ENCODE data around the gene SHTN1.

The SHTN1 gene, protein sequence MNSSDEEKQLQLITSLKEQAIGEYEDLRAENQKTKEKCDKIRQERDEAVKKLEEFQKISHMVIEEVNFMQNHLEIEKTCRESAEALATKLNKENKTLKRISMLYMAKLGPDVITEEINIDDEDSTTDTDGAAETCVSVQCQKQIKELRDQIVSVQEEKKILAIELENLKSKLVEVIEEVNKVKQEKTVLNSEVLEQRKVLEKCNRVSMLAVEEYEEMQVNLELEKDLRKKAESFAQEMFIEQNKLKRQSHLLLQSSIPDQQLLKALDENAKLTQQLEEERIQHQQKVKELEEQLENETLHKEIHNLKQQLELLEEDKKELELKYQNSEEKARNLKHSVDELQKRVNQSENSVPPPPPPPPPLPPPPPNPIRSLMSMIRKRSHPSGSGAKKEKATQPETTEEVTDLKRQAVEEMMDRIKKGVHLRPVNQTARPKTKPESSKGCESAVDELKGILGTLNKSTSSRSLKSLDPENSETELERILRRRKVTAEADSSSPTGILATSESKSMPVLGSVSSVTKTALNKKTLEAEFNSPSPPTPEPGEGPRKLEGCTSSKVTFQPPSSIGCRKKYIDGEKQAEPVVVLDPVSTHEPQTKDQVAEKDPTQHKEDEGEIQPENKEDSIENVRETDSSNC

DNA sequence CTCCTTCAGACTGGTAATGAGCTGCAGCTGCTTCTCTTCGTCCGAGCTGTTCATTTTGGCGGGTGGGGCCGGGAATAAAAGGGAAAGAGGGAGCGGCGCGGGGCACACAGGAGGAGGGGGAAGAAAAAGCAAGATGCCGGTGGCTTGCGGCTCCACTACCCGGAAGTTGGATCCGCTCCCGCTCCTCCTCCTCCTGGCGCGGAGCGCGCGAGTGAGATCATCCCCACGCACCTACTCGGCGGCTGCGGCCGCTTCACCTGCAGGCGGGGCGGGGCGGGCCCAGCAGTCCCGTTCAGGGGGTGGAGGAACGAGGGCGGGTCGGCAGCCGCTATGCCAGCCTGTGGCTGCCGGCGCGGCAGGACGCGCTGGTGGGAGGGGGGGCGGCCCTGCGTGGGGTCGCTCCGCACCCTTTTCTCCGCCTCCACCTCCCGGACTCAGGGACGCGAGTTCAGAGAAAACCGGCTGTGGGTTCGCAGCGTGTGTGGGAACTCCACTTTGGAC lies at the start of gene SHTN1:
SHTN1 (minus strand) TSS at position 162 of the 501 bp plus-strand sequence; CDS start at position 54, 108 bp downstream.
- no peak for DNase-seq

DNA sequence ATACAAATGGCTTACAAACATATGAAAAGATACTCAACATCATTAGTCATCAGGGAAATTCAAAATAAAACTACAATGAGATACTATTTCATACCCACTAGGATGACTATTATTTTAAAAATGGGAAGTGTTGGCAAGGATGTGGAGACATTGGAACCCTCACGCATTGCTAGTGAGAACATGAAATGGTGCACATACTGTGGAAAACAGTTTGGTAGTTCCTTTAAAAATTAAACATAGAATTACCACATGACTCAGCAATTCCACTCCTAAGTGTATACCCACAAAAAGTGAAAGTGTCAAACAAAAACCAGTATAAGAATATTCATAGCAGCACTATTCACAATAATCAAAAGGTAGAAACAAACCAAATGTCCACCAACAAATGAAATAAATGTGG lies 48.5 kb upstream of the SHTN1 start:
- no peak for DNase-seq

DNA sequence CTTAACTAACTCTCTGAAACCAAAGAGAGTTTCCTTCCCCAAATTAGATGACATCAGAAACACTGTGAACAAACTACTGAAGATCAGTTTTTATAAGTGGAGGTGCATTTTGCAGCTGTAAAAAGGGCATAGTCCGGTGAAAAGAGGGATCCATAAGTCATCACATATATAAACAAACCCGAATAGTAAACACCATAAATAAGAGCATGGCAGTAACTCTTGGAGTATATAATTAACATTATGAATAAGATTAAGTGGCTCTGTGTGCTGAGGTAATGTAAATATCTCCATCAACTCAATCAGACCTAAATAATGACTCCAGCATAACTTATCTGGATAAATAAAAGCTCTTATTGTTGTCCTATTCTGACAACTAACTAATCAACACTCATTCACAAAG lies 43.0 kb upstream of the SHTN1 start:
- no peak for DNase-seq

DNA sequence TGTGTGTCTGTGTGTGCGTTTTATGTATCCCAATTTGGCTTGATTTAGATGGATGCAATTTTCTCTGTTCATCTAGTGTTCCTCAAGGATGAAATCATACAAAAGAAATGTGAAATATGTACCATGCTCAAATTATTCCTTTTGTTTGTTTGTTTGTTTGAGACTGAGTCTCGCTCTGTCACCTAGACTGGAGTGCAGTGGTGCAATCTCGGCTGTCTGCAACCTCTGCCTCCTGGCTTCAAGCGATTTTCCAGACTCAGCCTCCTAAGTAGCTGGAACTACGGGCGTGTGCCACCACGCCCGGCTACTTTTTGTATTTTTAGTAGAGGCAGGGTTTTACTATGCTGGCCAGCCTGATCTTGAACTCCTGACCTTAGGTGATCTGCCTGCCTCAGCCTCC lies 11.3 kb upstream of the SHTN1 start:
- no peak for DNase-seq

DNA sequence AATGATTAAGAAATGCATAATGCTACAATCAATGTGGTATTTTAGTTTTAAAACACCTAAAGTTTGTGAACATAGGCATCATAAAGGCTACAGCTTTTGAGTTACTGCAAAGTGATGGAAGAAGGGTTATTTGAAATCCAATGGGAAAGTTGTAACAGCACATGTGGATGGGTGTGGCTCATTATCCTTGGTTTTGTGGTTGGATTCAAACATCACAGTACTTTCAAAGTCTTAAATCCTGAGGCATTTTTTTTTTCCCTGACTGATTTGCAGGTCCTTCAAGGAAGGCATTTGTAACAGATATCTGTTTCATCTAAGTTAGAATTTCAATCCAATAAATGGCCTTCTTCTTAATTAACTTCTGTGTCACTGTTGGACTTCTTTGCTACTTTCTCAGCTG lies 9.8 kb upstream of the SHTN1 start:
- DNase-seq: no peak

DNA sequence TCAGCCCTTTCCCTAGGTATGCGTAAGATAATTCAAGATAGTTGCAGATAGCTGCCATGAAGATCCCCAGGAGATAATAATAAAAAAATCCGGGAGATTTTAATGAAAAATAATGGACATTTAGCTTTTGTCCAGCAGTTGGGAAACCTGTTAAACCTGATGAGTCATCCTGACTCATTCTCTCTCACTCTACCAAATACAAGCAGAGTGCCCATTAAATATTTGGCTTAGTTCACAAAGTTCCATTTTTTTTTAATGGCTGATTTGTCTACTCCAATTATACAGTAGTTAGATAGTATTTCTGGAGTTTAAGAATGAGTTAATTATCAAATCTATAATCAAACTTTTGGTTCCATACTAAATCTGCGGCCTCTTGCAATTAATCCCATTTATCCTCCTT lies 2.1 kb upstream of the SHTN1 start:
- no peak for DNase-seq

DNA sequence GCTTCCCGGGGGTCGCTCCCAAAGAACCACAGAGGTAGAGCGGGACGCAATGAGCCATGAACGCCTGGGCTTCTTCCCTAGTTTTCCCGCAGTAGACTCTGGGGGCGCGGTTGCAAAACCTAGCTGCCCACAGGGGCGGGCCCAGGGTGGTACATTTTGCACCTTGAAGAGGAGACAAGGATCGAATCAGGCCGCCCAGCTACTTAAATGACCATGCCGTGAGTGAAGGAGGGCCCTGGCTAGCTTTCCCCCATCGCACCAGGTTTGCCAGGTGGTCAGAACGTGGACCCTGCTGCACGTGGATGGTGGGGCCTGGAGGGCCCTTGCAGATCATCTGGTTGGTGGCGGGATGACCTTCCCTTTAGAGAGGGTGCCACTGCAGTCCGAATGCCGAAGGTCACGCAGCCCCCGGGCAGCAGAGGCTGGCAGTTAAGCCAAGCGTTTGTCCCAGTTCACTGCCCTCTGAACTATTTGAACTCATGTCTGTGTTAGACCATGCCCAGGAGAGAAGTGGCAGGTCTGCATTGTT lies 604 bp upstream of the SHTN1 start:
- DNase-seq: no peak

DNA sequence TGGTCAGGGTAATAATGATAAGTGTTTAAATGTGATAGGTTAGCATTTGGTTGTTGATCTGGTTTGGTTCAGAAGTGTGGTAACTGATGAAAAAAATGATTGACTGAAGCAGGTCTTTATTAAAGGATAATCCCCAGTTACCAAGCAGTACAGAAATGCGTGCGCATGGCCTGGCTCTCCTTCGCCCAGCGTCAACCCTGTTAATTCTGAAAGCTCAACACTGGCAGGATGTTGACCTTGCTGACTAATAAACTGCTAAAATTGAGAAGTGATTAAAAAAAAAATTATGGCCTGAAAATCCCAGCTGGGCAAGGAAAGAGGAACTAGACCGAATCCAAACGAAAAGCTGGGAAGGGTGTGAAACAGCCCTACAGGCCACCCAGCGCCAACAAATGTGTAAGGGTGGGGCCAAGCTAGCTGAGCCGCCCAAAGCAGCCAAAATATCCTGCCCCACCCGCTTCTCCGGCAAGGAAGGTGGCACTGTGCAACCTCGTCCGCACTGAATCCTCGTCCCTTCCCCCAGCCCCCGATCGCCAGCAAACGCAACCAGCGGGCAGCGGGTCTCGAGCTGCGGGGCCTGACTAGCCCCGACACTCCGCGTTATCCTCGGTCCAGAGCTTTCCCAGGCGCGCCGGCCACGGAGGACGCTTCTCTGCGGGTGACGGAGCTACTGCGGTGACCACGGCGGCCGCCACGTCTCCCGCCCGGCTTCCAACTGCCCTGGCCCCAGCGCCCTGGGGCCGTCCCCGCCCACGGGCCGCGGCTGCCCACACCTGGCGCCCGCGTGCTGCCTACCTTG lies 561 bp downstream of the SHTN1 start:
- DNase-seq: no peak

DNA sequence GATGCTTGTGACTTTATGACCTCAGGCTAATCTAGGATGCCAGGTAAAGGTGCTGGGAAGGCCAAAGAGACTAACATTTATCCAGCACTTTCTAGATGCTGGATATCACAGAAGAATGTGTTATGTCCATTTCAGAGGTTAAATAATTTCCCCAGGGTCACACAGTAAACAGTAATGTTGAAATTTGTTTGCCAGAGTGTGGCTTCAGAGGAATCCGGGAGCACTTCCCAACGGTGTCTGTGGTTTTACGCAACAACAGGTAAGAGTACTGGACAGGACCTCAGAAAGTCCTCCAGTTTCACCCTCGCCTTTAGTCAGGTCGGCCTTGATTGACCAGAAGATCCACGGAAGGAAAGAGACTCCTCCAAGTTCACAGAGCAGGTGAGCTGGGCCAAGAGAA lies 1.7 kb downstream of the SHTN1 start:
- no peak for DNase-seq

DNA sequence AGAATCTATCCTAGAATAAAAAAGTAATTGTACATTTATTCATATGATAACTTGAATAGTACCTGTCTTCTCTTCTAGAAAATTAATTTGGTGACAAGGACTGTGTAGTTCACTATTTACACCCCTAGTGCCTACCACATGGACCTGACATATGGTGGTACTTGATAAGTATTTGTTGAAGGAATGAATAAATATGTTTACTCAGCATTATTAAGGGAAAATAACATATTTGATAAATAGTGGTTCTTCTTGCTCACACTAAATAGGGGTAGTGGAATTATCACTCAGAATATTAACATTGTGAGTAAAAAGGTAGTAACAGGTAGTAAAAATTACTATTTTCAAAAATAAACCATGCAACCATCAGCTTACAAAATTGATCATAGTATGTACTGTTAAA lies 2.8 kb downstream of the SHTN1 start:
- DNase-seq: no peak

DNA sequence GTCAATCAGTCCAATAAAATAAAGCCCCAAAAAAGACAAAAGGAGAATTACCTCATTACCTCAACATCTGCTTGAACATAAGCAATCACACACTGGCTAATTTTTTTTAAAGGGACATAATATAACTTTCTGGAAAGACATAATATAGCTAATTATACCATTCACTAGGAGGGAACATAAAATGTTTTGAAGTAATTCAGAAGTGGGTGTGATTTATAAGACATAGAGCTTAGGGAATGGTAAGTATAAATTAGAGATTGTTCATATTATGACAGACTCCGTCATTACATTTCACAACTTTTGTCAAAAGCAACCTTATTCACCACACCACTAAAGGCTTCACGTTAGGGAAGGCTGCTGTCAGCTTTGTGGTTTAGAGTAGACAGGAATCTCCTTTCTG lies 3.8 kb downstream of the SHTN1 start:
- no peak for DNase-seq

DNA sequence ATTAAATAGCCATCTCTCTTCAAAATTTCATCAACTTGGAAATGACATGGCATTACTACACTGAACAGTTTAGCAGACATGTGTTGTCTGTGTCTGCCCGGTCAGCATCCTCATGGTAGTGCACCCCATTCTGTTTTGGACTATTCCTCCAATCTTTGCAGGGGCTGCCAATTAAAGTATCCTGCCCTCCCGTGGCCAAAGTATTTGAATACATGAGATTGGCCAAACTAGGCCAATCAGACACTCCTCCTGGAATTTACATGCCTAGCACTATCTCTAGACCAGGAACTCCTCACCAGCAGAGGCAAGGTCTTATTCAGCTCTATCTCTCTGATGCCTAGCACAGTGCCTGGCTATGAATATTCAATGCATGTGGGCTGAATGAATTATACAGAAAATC lies 4.4 kb downstream of the SHTN1 start:
- no peak for DNase-seq

DNA sequence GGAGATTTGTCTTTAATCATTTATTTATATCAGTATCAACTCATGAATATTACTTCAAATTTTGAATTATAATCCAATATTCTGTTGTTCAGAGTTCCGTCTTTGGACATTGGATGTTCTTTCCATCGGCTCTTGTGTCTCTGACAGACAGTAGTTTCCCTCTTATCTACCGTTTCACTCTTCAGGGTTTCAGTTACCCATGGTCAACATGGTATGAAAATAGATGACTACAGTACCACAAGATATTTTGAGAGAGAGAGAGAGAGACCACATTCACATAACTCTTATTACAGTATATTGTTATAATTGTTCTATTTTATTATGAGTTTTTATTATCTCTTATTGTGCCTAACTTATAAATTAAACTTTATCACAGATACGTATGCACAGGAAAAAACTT lies 6.8 kb downstream of the SHTN1 start:
- DNase-seq: no peak

DNA sequence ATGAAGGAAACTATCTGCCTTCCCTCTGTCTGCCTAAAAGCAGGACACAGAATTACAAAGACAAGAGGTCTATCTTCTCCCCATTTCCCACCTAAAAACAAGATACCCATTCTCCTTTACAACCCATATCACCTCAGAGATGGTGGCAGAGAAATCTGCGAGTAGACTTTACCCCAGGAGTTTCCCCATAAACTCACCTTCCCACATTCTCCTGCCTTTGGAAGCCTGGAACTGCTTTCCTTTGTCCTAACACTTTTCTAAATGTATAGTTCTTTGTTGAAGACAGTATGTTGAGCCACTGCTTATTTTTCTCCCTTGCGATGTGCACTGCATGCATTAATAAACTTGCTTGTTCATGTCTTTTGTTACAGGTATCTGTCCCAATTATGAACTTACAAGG lies 8.0 kb downstream of the SHTN1 start:
- no peak for DNase-seq

DNA sequence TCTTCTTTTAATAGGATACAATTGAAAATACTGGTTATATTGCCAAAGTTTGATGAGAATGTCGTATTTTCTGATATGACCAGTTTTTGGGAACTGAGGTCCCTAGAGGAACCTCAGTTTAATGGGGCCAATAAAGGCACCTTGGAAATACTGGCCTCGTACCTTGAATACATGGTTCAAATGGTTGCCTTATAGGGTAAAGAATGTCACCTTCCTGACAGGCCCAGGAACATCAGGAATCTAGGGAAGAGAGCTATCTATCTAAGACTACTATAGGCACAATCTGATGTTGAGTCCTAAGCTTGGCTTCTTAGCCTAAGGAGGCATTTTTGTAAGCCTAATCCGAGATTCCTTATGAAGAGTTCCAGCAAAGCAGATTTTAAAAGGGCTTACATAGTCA lies 9.3 kb downstream of the SHTN1 start:
- DNase-seq: no peak

DNA sequence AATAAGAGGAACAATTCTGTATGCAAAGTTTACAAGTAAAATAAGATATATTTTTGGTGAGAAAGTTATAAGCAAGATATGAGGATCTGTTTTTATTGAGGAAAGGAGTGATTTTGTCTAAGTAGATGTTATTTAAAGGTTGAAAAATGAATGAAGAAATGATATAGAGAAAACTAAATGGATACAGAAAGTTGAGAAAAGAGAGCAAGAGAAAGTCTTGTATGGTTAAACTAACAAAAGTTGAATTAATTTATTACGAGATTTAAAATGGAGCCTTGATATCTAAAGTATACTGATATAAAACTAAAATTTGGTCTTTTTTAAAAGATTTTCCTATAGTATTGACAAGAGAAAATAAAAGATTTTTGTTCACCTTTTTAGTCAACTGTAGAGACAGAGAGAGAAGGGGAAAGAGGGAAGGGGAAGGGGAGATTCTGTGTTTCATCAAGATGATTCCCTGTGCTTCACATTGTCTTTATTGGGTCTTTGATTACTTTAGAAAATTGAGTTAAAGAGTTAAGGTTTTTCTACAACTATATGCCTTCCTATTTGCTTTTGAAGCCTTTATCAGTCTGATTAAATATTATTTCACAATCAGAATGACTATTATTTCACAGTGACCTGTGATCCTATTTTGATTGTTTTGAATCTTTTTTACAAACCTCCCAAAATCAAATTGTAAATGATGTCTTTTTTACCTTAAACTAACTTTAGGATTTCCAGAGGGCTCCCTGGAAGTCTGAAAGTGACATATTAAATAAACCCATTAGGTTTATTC lies 10.7 kb downstream of the SHTN1 start:
- no peak for DNase-seq

DNA sequence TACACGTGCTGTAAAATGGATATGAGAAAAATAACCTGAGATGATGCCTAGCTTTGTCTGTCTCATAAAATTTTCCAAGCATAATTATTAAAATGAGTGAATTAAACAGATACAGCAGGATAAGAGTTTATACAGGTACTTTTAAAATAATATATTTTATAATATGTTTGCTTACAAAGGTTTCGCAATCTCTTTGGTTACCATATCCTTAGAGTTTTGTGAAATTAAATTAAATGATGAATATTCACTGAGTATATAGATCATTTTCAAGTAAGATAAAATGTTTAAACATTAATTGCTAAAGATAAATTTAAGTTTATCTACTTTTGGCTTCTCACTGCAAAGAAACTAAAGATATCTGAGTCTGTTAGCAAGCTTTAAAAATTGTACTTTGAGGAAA lies 11.4 kb downstream of the SHTN1 start:
- DNase-seq: no peak

DNA sequence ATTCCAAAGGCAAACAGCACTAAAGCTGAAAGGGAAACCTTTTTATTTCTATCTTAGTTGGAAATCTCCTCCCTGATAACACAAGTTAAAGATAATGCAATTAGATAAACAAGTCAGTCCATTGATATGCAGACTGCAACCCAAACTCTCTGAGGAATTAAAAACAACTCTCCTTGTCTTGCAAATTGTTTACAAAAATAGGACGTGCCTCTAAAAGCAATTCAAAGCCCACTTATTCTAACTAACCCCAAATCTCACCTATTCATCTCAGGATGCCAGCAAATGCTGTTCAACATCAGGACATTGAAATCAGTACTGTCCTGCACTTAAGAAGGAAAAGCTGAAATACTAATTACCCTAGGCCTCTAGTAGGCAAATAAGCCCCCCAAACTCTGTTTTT lies 12.8 kb downstream of the SHTN1 start:
- DNase-seq: no peak

DNA sequence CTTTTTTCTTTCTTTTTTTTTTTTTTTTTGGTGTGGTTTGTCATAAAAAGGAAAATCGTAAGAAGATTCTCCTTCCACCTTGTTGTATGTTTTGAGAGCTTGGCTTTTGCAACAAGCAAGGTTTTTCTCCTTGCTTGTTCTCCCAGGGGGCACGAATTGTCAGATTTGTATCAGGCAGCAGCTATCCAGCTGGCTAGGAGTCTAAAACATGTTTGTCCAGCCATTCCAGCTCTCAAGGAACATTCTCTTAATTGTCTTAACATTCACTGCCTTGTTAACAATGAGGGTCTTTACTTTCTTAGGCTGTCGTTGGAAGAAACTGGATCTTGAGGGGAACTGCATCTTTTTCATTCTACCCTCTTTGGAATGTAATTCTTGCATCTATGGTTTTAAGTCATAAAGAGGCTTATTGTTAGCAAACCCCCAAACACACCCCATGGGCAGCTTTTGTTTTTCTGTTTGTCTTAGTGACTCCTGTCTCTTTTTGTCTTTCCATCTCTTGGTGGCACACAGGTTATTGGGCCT lies 14.6 kb downstream of the SHTN1 start:
- DNase-seq: no peak

DNA sequence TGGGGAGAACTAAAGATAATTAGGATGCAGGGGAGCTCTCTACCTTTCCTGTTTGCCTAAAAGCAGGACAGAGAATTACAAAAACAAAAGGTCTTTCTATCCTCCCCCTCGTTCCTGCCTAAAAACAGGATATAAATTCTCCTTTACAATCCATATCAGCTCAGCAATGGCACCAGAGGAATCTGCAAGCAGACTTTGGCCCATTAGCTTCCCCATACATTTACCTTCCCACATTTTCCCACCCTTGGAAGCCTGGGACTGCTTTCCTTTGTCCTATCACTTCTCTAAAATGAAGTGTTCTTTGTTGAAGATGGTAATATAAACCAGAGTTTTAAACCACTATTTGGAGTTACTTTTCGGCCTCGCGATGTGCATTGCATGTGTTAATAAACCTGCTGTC lies 15.5 kb downstream of the SHTN1 start:
- DNase-seq: no peak

DNA sequence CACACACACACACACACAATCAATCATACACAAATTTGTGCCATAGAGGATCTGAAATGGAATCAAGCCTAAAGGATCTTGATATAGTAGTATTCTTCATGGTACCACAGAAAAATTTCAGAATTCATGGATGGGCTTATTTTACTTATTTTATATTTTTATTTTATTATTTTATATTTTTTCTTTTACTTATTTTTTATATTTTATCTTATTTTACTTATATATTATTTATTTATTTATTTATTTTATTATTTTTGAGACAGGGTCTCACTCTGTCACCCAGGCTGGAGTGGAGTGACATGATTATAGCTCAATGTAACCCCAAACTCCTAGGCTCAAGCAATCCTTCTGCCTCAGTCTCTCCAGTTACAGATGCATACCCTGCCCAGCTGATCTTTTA lies 16.7 kb downstream of the SHTN1 start:
- DNase-seq: no peak

DNA sequence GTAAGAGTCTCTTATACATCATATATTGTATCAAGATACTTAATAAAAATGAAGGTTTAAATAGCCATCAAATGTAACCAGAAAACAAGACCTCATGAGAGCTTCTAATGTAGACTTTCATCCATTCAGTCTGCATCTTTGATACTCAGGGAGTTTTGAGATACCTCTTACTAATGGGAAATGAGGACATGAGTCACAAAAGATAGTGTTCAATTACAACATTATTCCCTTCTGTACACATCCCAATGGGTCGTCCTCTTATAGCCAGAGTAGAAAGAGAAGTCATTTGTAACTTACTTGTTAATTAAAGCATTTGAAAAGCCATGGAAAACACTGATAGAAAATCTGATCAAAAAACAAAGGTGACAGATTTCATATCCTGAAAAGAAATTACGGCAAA lies 19.4 kb downstream of the SHTN1 start:
- DNase-seq: no peak
